A673 (cell line): ENCODE results near the gene WNK2. TPM values are rescaled to one million over a fixed set of nuclear protein-coding genes. Genes with fewer than 3 reads are reported as not detected.

Source experiments
- BruUV-seq: library from RNA; stranded (reverse); fragments of 400-500 nt; replicated peaks from 2 replicates; lab custom pipeline; 2021; lab: Mats Ljungman, UMichigan
- CTCF ChIA-PET: fragments of 300-600 bp; sonication (Branson Sonifier 250); formaldehyde crosslinking; loops from one replicate; lab custom pipeline; 2022; ENCODE audit warnings: antibody characterized with exemption; lab: Charles Lee
- POLR2A ChIA-PET: fragments of 300-600 bp; sonication (Branson Sonifier 250); formaldehyde crosslinking; loops from one replicate; lab custom pipeline; 2022; ENCODE audit warnings: antibody characterized with exemption; ENCODE audit not compliant: low non-redundant PET; lab: Charles Lee
- DNase-seq: peaks from one replicate; pipeline ENCODE4 v3.0.0-alpha.2; 2015; ENCODE audit warnings: low spot score
- H3K27ac ChIP-seq: fragments of 200-600 bp; sonication (generic); 2 replicates; pipeline ENCODE4 v1.5.1; 2016; ENCODE audit warnings: mixed run types, low read depth, mild to moderate bottlenecking, mixed read lengths, antibody characterized with exemption, low read length; ENCODE audit not compliant: poor library complexity, severe bottlenecking
- H3K27me3 ChIP-seq: fragments of 200-600 bp; sonication (generic); replicated peaks from 2 replicates; pipeline ENCODE4 v1.6.1; 2017; ENCODE audit warnings: mixed run types, low read depth, mild to moderate bottlenecking, mixed read lengths, antibody characterized with exemption, low read length; ENCODE audit not compliant: insufficient read depth, poor library complexity
- H3K36me3 ChIP-seq: fragments of 200-600 bp; sonication (generic); 2 replicates; pipeline ENCODE4 v1.6.1; 2016; ENCODE audit warnings: mixed run types, mild to moderate bottlenecking, mixed read lengths, antibody characterized with exemption, low read length; ENCODE audit not compliant: insufficient read depth, poor library complexity, severe bottlenecking
- H3K4me1 ChIP-seq: fragments of 200-600 bp; sonication (generic); 2 replicates; pipeline ENCODE4 v1.6.1; 2017; ENCODE audit warnings: mixed run types, mild to moderate bottlenecking, mixed read lengths, antibody characterized with exemption, low read length; ENCODE audit not compliant: insufficient read depth, poor library complexity, severe bottlenecking
- H3K4me3 ChIP-seq: fragments of 200-600 bp; sonication (generic); 2 replicates; pipeline ENCODE4 v1.5.1; 2016; ENCODE audit warnings: low read depth, mixed run types, mild to moderate bottlenecking, mixed read lengths, low read length; ENCODE audit not compliant: poor library complexity, severe bottlenecking
- H3K9me3 ChIP-seq: fragments of 200-600 bp; sonication (generic); 2 replicates; pipeline ENCODE4 v1.6.1; 2016; ENCODE audit warnings: mixed run types, low read depth, mild to moderate bottlenecking, mixed read lengths, antibody characterized with exemption, low read length; ENCODE audit not compliant: poor library complexity, severe bottlenecking
- CTCF ChIP-seq: fragments of 300-800, 200-600 bp; sonication (generic); conservative IDR thresholded peaks from 2 replicates; pipeline ENCODE4 v1.5.1; 2017; ENCODE audit warnings: low read depth, mild to moderate bottlenecking, antibody characterized with exemption, low read length, moderate library complexity, mixed read lengths
- EZH2 ChIP-seq: fragments of 200-600 bp; sonication (generic); IDR thresholded peaks from 2 replicates; pipeline ENCODE4 v1.6.1; 2017; ENCODE audit warnings: borderline replicate concordance, low read depth, mild to moderate bottlenecking, mixed read lengths, antibody characterized with exemption, low read length; ENCODE audit not compliant: poor library complexity, severe bottlenecking
- intact Hi-C: fragments of 100-400 bp; cut with micrococcal nuclease; formaldehyde crosslinking; loops from one replicate; pipeline ENCODE4 v1.10.0; 2022; ENCODE audit not compliant: unreplicated experiment
- total RNA-seq: library from RNA; stranded (reverse); gene quantifications from 2 replicates; pipeline ENCODE4 v1.2.3, GENCODE V29; 2021

The WNK2 gene
- total RNA-seq, 1 experiment from 2014 or later, result 9.6 TPM

GRCh38 chr9:93291536-93292287 is 107.8 kb downstream of the WNK2 start:
- Histone ChIP-seq H3K4me3 (no peak overlapping the region), H3K4me1 (no peaks in the 10 kb centered on the region), H3K9me3 (no peaks in the 10 kb centered on the region), H3K36me3 (no peaks in the 10 kb centered on the region), H3K27ac (no peak overlapping the region), H3K27me3 (peaks cover 8% of the 10 kb centered on the region)
- ChIA-PET POLR2A (no interaction called here), CTCF (no interaction called here)
- intact Hi-C loops, result no loop called here
- no TSS peak for BruUV-seq
- DNase-seq, result no peak
- TF ChIP-seq EZH2, result no peak
- TF ChIP-seq CTCF, result no peak

GRCh38 chr9:93292288-93292615 is 108.3 kb downstream of the WNK2 start:
- Histone ChIP-seq H3K4me3 (no peak overlapping the region), H3K27me3 (peaks cover 8% of the 10 kb centered on the region), H3K36me3 (no peaks in the 10 kb centered on the region), H3K27ac (no peak overlapping the region), H3K9me3 (no peaks in the 10 kb centered on the region), H3K4me1 (no peaks in the 10 kb centered on the region)
- ChIA-PET CTCF (no interaction called here), POLR2A (no interaction called here)
- no peak for DNase-seq
- intact Hi-C loops, result no loop called here
- BruUV-seq, result no TSS peak
- TF ChIP-seq CTCF (no peak), EZH2 (no peak)

GRCh38 chr9:93292664-93293328 is 108.9 kb downstream of the WNK2 start:
- Histone ChIP-seq H3K27me3 (peaks cover 8% of the 10 kb centered on the region), H3K4me1 (no peaks in the 10 kb centered on the region), H3K4me3 (no peak overlapping the region), H3K27ac (no peak overlapping the region), H3K9me3 (no peaks in the 10 kb centered on the region), H3K36me3 (no peaks in the 10 kb centered on the region)
- no peak for DNase-seq
- no peak for TF ChIP-seq EZH2
- no peak for TF ChIP-seq CTCF
- CTCF ChIA-PET, result interaction anchor here (0.7 kb wide), 1 partner anchor 139 kb away, joined by 4 read pairs; no protein-coding TSS in a partner anchor
- BruUV-seq, result no TSS peak
- POLR2A ChIA-PET, result no interaction called here
- intact Hi-C loops, result no loop called here
